ENCODE measurements around the gene THUMPD3. TPM values are rescaled to one million over a fixed set of nuclear protein-coding genes. Genes with fewer than 3 reads are reported as not detected.
A peak's percentile ranks its signal among the peaks of the same experiment; 100 is the strongest.

Gene THUMPD3
- total RNA-seq, 4 donors from 2014 or later, result 13.3 to 48.9 (median 25.0) TPM

- no peak overlapping the region for H3K4me3 ChIP-seq
- DNase-seq, result peak; percentile 69 to 72
- H3K4me1 ChIP-seq, result no peaks in the 10 kb centered on the region
- intact Hi-C loops (cut with DNase I; ENCODE audit: low total_unique reads), result loop anchor here (10.0 kb wide), 1 partner anchor 72 kb away; no protein-coding TSS in a partner anchor
- H3K36me3 ChIP-seq, result no peaks in the 10 kb centered on the region
- H3K9me3 ChIP-seq, result no peaks in the 10 kb centered on the region
- TF ChIP-seq CTCF (IDR thresholded peaks at IDR 0.05) (peak; percentile 79 to 88 (median 82)), POLR2A (IDR thresholded peaks at IDR 0.05) (no peak)
- H3K27me3 ChIP-seq, result no peaks in the 10 kb centered on the region
- no peak overlapping the region for H3K27ac ChIP-seq
Observed at GRCh38 chr3:9352917-9353752, 9.7 kb upstream of the THUMPD3 start.

- Histone ChIP-seq H3K4me3 (peak overlapping the region in 1 of 2 donors; percentile 93), H3K27me3 (no peaks in the 10 kb centered on the region), H3K4me1 (peaks cover 0 to 6% of the 10 kb centered on the region in 2 donors), H3K9me3 (no peaks in the 10 kb centered on the region), H3K36me3 (no peaks in the 10 kb centered on the region), H3K27ac (no peak overlapping the region)
- TF ChIP-seq CTCF (IDR thresholded peaks at IDR 0.05) (no peak), POLR2A (IDR thresholded peaks at IDR 0.05) (no peak)
- intact Hi-C loops (cut with DNase I; ENCODE audit: low total_unique reads), result no loop called here
- DNase-seq, result no peak
Observed at GRCh38 chr3:9361691-9362388, 1.0 kb upstream of the THUMPD3 start.

GRCh38 chr3:9369508-9369907, 6.7 kb downstream of the THUMPD3 start:
- H3K27me3 ChIP-seq, result no peaks in the 10 kb centered on the region
- TF ChIP-seq CTCF (IDR thresholded peaks at IDR 0.05), result no peak
- TF ChIP-seq POLR2A (IDR thresholded peaks at IDR 0.05), result no peak
- no peaks in the 10 kb centered on the region for H3K9me3 ChIP-seq
- H3K4me1 ChIP-seq, result no peaks in the 10 kb centered on the region
- H3K4me3 ChIP-seq, result no peak overlapping the region
- H3K36me3 ChIP-seq, result no peaks in the 10 kb centered on the region
- no peak for DNase-seq
- intact Hi-C loops (cut with DNase I; ENCODE audit: low total_unique reads), result no loop called here
- no peak overlapping the region for H3K27ac ChIP-seq

- Histone ChIP-seq H3K27ac (no peak overlapping the region), H3K4me3 (no peak overlapping the region), H3K27me3 (no peaks in the 10 kb centered on the region), H3K36me3 (no peaks in the 10 kb centered on the region), H3K9me3 (no peaks in the 10 kb centered on the region), H3K4me1 (no peaks in the 10 kb centered on the region)
- TF ChIP-seq POLR2A (IDR thresholded peaks at IDR 0.05), result no peak
- no peak for TF ChIP-seq CTCF (IDR thresholded peaks at IDR 0.05)
- intact Hi-C loops (cut with DNase I; ENCODE audit: low total_unique reads), result no loop called here
- DNase-seq, result no peak
Observed at GRCh38 chr3:9373465-9373864, 10.6 kb downstream of the THUMPD3 start.

- Histone ChIP-seq H3K36me3 (no peaks in the 10 kb centered on the region), H3K27me3 (no peaks in the 10 kb centered on the region), H3K9me3 (no peaks in the 10 kb centered on the region), H3K4me1 (no peaks in the 10 kb centered on the region), H3K27ac (no peak overlapping the region), H3K4me3 (no peak overlapping the region)
- TF ChIP-seq CTCF (IDR thresholded peaks at IDR 0.05) (no peak), POLR2A (IDR thresholded peaks at IDR 0.05) (no peak)
- DNase-seq, result no peak
- intact Hi-C loops (cut with DNase I; ENCODE audit: low total_unique reads), result no loop called here
Observed at GRCh38 chr3:9377981-9378380, 15.1 kb downstream of the THUMPD3 start.
